Coronary artery (tissue), 2 donors: ENCODE measurements around the gene CMTM4.
A peak's percentile ranks its signal among the peaks of the same experiment; 100 is the strongest.

Experiments
- DNase-seq: peaks from one replicate; pipeline ENCODE4 v3.0.0-alpha.2; 2017; ENCODE audit warnings: low spot score
- H3K27ac ChIP-seq, 2 donors: fragments of 200-600 bp; sonication (generic); one replicate each; pipeline ENCODE4 v1.5.1; 2016 to 2019
- H3K4me3 ChIP-seq: fragments of 200-600 bp; sonication (generic); 2 replicates; pipeline ENCODE4 v1.5.1; 2016; ENCODE audit warnings: mild to moderate bottlenecking, moderate library complexity
- CTCF ChIP-seq: fragments of 200-600 bp; sonication (generic); IDR thresholded peaks from one replicate; pipeline ENCODE4 v1.5.1; 2019; ENCODE audit warnings: antibody characterized with exemption

CMTM4 gene

GRCh38 chr16:66717112-66717675, 20.7 kb upstream of the CMTM4 start:
- Histone ChIP-seq H3K4me3 (no peak overlapping the region), H3K27ac (no peak overlapping the region)
- TF ChIP-seq CTCF, result no peak
- no peak for DNase-seq

- Histone ChIP-seq H3K4me3 (no peak overlapping the region), H3K27ac (no peak overlapping the region)
- DNase-seq, result no peak
- TF ChIP-seq CTCF, result no peak
Observed at GRCh38 chr16:66714654-66715307, 18.2 kb upstream of the CMTM4 start.

- TF ChIP-seq CTCF, result no peak
- H3K4me3 ChIP-seq, result no peak overlapping the region
- no peak for DNase-seq
- H3K27ac ChIP-seq, result no peak overlapping the region
Observed at GRCh38 chr16:66714062-66714461, 17.5 kb upstream of the CMTM4 start.

- Histone ChIP-seq H3K4me3 (no peak overlapping the region), H3K27ac (no peak overlapping the region)
- no peak for DNase-seq
- TF ChIP-seq CTCF, result no peak
Observed at GRCh38 chr16:66713076-66713475, 16.5 kb upstream of the CMTM4 start.

GRCh38 chr16:66712512-66712911, 16.0 kb upstream of the CMTM4 start:
- Histone ChIP-seq H3K27ac (no peak overlapping the region), H3K4me3 (no peak overlapping the region)
- no peak for TF ChIP-seq CTCF
- DNase-seq, result no peak

- H3K4me3 ChIP-seq, result no peak overlapping the region
- no peak for TF ChIP-seq CTCF
- H3K27ac ChIP-seq, result no peak overlapping the region
- DNase-seq, result no peak
Observed at GRCh38 chr16:66711581-66711980, 15.0 kb upstream of the CMTM4 start.

- no peak for TF ChIP-seq CTCF
- no peak for DNase-seq
- H3K4me3 ChIP-seq, result peak overlapping the region; percentile 25
- peak overlapping the region; percentile 81 to 88 for H3K27ac ChIP-seq
Observed at GRCh38 chr16:66706506-66706880, 9.9 kb upstream of the CMTM4 start.
